ENCODE data around the gene ZNF14.

The ZNF14 gene

GRCh38 chr19:19750842-19751790 is 18.2 kb upstream of the ZNF14 start:
- DNase-seq: no peak
- Histone ChIP-seq H4K8ac (ENCODE audit: low read length) (no peak overlapping the region), H3K36me3 (ENCODE audit: control insufficient read depth in 1 of 2, insufficient read depth in 2 of 2, low read depth in 1 of 2, low read length in 2 of 2) (peaks cover 0 to 3% of the 10 kb centered on the region in 2 experiments), H2BK5ac (ENCODE audit: low read depth, low read length, poor library complexity, severe bottlenecking) (no peak overlapping the region), H3K27me3 (ENCODE audit: control insufficient read depth in 1 of 2, insufficient read depth in 1 of 2, low read length in 2 of 2) (no peaks in the 10 kb centered on the region), H3K9ac (ENCODE audit: low read length) (no peak overlapping the region), H2AFZ (ENCODE audit: low read depth, low read length) (no peak overlapping the region), H3K4ac (ENCODE audit: low read depth in 1 of 2, low read length in 2 of 2) (no peak overlapping the region), H2BK120ac (ENCODE audit: low read depth, low read length) (no peak overlapping the region), H3K23ac (ENCODE audit: low read length in 2 of 2) (no peak overlapping the region), H3K14ac (ENCODE audit: low read length in 2 of 2) (no peak overlapping the region), H2BK12ac (ENCODE audit: low read length in 2 of 2) (no peak overlapping the region), H3K79me1 (replicated peaks; ENCODE audit: low read length, poor library complexity, severe bottlenecking) (no peaks in the 10 kb centered on the region), H3K4me2 (ENCODE audit: low read length, poor library complexity, severe bottlenecking) (no peak overlapping the region), H3K9me3 (ENCODE audit: control insufficient read depth, low read length) (peaks cover 6% of the 10 kb centered on the region), H2AK5ac (ENCODE audit: low read length, severe bottlenecking) (no peak overlapping the region), H3K4me1 (ENCODE audit: control insufficient read depth, insufficient read depth, low read depth, low read length) (peaks cover 2% of the 10 kb centered on the region), H4K91ac (ENCODE audit: low read length) (peak overlapping the region; percentile 18), H3K4me3 (ENCODE audit: insufficient read depth in 1 of 2, low read depth in 1 of 2, low read length in 2 of 2) (no peak overlapping the region), H3K27ac (ENCODE audit: low read length, poor library complexity, severe bottlenecking) (no peak overlapping the region), H2BK15ac (ENCODE audit: low read depth, poor library complexity, severe bottlenecking) (no peak overlapping the region), H3K18ac (ENCODE audit: low read depth in 1 of 2, low read length in 2 of 2) (no peak overlapping the region)
- 89% methylated on average over 40 of the region's 40 CpGs for WGBS

- H3K14ac ChIP-seq (ENCODE audit: low read length in 2 of 2): no peak overlapping the region
- H4K91ac ChIP-seq (ENCODE audit: low read length): no peak overlapping the region
- H3K9ac ChIP-seq (ENCODE audit: low read length): no peak overlapping the region
- 73% methylated on average over 17 of the region's 17 CpGs for WGBS
- H3K27me3 ChIP-seq (ENCODE audit: control insufficient read depth in 1 of 2, insufficient read depth in 1 of 2, low read length in 2 of 2): no peaks in the 10 kb centered on the region
- no peak overlapping the region for H3K18ac ChIP-seq (ENCODE audit: low read depth in 1 of 2, low read length in 2 of 2)
- no peak overlapping the region for H2BK120ac ChIP-seq (ENCODE audit: low read depth, low read length)
- H3K4me2 ChIP-seq (ENCODE audit: low read length, poor library complexity, severe bottlenecking): no peak overlapping the region
- H2AK5ac ChIP-seq (ENCODE audit: low read length, severe bottlenecking): no peak overlapping the region
- no peak overlapping the region for H2BK15ac ChIP-seq (ENCODE audit: low read depth, poor library complexity, severe bottlenecking)
- H3K79me1 ChIP-seq (replicated peaks; ENCODE audit: low read length, poor library complexity, severe bottlenecking): no peaks in the 10 kb centered on the region
- H3K23ac ChIP-seq (ENCODE audit: low read length in 2 of 2): no peak overlapping the region
- H3K4me1 ChIP-seq (ENCODE audit: control insufficient read depth, insufficient read depth, low read depth, low read length): peaks cover 2% of the 10 kb centered on the region
- H3K9me3 ChIP-seq (ENCODE audit: control insufficient read depth, low read length): peaks cover 6% of the 10 kb centered on the region
- peaks cover 0 to 3% of the 10 kb centered on the region in 2 experiments for H3K36me3 ChIP-seq (ENCODE audit: control insufficient read depth in 1 of 2, insufficient read depth in 2 of 2, low read depth in 1 of 2, low read length in 2 of 2)
- no peak overlapping the region for H2AFZ ChIP-seq (ENCODE audit: low read depth, low read length)
- peak overlapping the region in 1 of 2 experiments; percentile 6 for H3K4me3 ChIP-seq (ENCODE audit: insufficient read depth in 1 of 2, low read depth in 1 of 2, low read length in 2 of 2)
- H3K4ac ChIP-seq (ENCODE audit: low read depth in 1 of 2, low read length in 2 of 2): no peak overlapping the region
- H4K8ac ChIP-seq (ENCODE audit: low read length): no peak overlapping the region
- H2BK12ac ChIP-seq (ENCODE audit: low read length in 2 of 2): no peak overlapping the region
- no peak for DNase-seq
- H2BK5ac ChIP-seq (ENCODE audit: low read depth, low read length, poor library complexity, severe bottlenecking): no peak overlapping the region
- no peak overlapping the region for H3K27ac ChIP-seq (ENCODE audit: low read length, poor library complexity, severe bottlenecking)
Observed at GRCh38 chr19:19749908-19750841, 17.3 kb upstream of the ZNF14 start.

DNA sequence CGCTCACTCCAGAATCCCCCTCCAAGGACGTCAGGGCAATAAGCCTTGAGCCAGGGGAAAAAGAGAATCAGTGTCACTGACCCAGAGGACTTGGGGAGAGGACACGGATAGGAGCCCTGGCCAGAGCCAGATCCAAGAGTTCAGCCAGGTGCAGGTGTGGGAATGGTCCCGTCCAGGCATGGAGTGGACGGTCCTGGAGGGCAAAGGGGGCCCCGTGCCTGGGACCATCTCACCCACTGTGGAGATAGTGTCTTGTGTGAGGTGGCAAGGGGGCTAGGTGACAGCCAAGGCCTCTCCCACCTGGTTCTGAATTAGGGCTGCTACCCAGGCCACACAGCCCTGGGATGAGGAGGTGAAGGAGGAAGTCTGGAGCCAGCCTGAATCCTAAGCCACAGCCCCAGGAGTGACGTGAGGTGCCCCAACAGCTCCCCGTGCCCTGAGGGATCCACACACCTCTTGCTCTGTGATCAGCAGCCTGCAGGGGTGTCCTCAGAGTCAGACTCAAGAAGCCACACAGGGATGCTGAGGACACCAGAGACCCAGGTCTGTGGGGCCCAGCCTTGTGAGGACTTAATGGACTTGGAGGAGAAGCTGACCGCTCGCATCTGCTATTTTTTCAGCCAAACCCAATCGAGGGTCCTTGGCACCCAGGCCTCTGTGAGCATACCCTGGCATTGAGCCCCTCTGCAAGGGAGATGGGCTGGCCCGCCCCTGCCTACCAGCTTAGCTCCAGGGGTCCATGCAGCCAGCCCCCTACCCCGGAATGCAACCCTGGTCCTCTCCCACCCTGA is 16.4 kb upstream of the ZNF14 start:
- Histone ChIP-seq H2BK12ac (ENCODE audit: low read length in 2 of 2) (no peak overlapping the region), H3K27ac (ENCODE audit: low read length, poor library complexity, severe bottlenecking) (no peak overlapping the region), H3K18ac (ENCODE audit: low read depth in 1 of 2, low read length in 2 of 2) (no peak overlapping the region), H2BK15ac (ENCODE audit: low read depth, poor library complexity, severe bottlenecking) (peak overlapping the region; percentile 13), H3K79me1 (replicated peaks; ENCODE audit: low read length, poor library complexity, severe bottlenecking) (no peaks in the 10 kb centered on the region), H3K23ac (ENCODE audit: low read length in 2 of 2) (no peak overlapping the region), H3K4ac (ENCODE audit: low read depth in 1 of 2, low read length in 2 of 2) (no peak overlapping the region), H4K8ac (ENCODE audit: low read length) (no peak overlapping the region), H3K4me2 (ENCODE audit: low read length, poor library complexity, severe bottlenecking) (no peak overlapping the region), H3K27me3 (ENCODE audit: control insufficient read depth in 1 of 2, insufficient read depth in 1 of 2, low read length in 2 of 2) (no peaks in the 10 kb centered on the region), H3K4me1 (ENCODE audit: control insufficient read depth, insufficient read depth, low read depth, low read length) (peaks cover 2% of the 10 kb centered on the region), H2BK120ac (ENCODE audit: low read depth, low read length) (no peak overlapping the region), H3K9ac (ENCODE audit: low read length) (no peak overlapping the region), H2BK5ac (ENCODE audit: low read depth, low read length, poor library complexity, severe bottlenecking) (no peak overlapping the region), H2AFZ (ENCODE audit: low read depth, low read length) (no peak overlapping the region), H4K91ac (ENCODE audit: low read length) (no peak overlapping the region), H3K4me3 (ENCODE audit: insufficient read depth in 1 of 2, low read depth in 1 of 2, low read length in 2 of 2) (no peak overlapping the region), H3K36me3 (ENCODE audit: control insufficient read depth in 1 of 2, insufficient read depth in 2 of 2, low read depth in 1 of 2, low read length in 2 of 2) (no peaks in the 10 kb centered on the region), H2AK5ac (ENCODE audit: low read length, severe bottlenecking) (no peak overlapping the region), H3K14ac (ENCODE audit: low read length in 2 of 2) (no peak overlapping the region), H3K9me3 (ENCODE audit: control insufficient read depth, low read length) (peaks cover 8% of the 10 kb centered on the region)
- no peak for DNase-seq
- 73% methylated on average over 13 of the region's 13 CpGs for WGBS
